SK-N-SH treated with all-trans-retinoic acid at 6 μM for 48 hours (cell line): ENCODE data around the gene KDM4B.

Experiments
- ATAC-seq: fragments of 200-7000 bp; cut with Tn5 transposase; 3 replicates; pipeline ENCODE4 v1.9.1; 2020; ENCODE audit warnings: mild to moderate bottlenecking, moderate library complexity
- ARNTL ChIP-seq: fragments of 450-650 bp; formaldehyde crosslinking; IDR thresholded peaks from 2 replicates; pipeline ENCODE4 v1.5.0; 2020; ENCODE audit warnings: low read depth, mild to moderate bottlenecking, moderate library complexity, borderline replicate concordance
- BACH2 ChIP-seq: fragments of 250-450 bp; sonication (Bioruptor Pico); IDR thresholded peaks from 2 replicates; pipeline ENCODE4 v1.9.0; 2021; ENCODE audit warnings: mild to moderate bottlenecking, borderline replicate concordance
- CREB5 ChIP-seq: fragments of 250-450 bp; sonication (Bioruptor Pico); IDR thresholded peaks from 2 replicates; pipeline ENCODE4 v1.5.1; 2020; ENCODE audit warnings: low read depth, mild to moderate bottlenecking, moderate library complexity
- CSDC2 ChIP-seq: fragments of 250-450 bp; sonication (Bioruptor Pico); IDR thresholded peaks from 2 replicates; pipeline ENCODE4 v1.5.0; 2020; ENCODE audit warnings: mild to moderate bottlenecking, moderate library complexity
- CSRNP3 ChIP-seq: fragments of 250-450 bp; sonication (Bioruptor Pico); IDR thresholded peaks from 2 replicates; pipeline ENCODE4 v1.5.1; 2021; ENCODE audit warnings: mild to moderate bottlenecking, moderate library complexity
- ESRRG ChIP-seq: fragments of 250-450 bp; sonication (Bioruptor Pico); IDR thresholded peaks from 2 replicates; pipeline ENCODE4 v1.6.1; 2021; ENCODE audit warnings: mild to moderate bottlenecking
- GLIS3 ChIP-seq: fragments of 250-450 bp; sonication (Bioruptor Pico); IDR thresholded peaks from 2 replicates; pipeline ENCODE4 v1.5.0; 2020; ENCODE audit warnings: mild to moderate bottlenecking, moderate library complexity
- ISL1 ChIP-seq: fragments of 250-450 bp; sonication (Bioruptor Pico); IDR thresholded peaks from 2 replicates; pipeline ENCODE4 v2.1.2; 2022; ENCODE audit warnings: mild to moderate bottlenecking, moderate library complexity
- OSR1 ChIP-seq: fragments of 250-450 bp; sonication (Bioruptor Pico); IDR thresholded peaks from 2 replicates; pipeline ENCODE4 v1.8.0; 2022; ENCODE audit warnings: moderate library complexity, mild to moderate bottlenecking, inconsistent platforms
- PATZ1 ChIP-seq: fragments of 250-450 bp; sonication (Bioruptor Pico); IDR thresholded peaks from 2 replicates; pipeline ENCODE4 v1.8.0; 2020; ENCODE audit warnings: mild to moderate bottlenecking, moderate library complexity, borderline replicate concordance
- POU6F1 ChIP-seq: fragments of 250-450 bp; sonication (Bioruptor Pico); IDR thresholded peaks from 2 replicates; pipeline ENCODE4 v1.8.0; 2021; ENCODE audit warnings: low read depth, mild to moderate bottlenecking, moderate library complexity, borderline replicate concordance
- SNAI2 ChIP-seq: fragments of 250-450 bp; sonication (Bioruptor Pico); IDR thresholded peaks from 2 replicates; pipeline ENCODE4 v1.5.0; 2020; ENCODE audit warnings: mild to moderate bottlenecking, moderate library complexity
- TCF4 ChIP-seq: fragments of 250-450 bp; sonication (Bioruptor Pico); IDR thresholded peaks from 2 replicates; pipeline ENCODE4 v1.8.0; 2021; ENCODE audit warnings: mild to moderate bottlenecking, moderate library complexity, borderline replicate concordance
- TSHZ2 ChIP-seq: fragments of 250-450 bp; sonication (Bioruptor Pico); IDR thresholded peaks from 2 replicates; pipeline ENCODE4 v1.5.0; 2020; ENCODE audit warnings: mild to moderate bottlenecking, moderate library complexity
- ZFP30 ChIP-seq: fragments of 450-650 bp; formaldehyde crosslinking; IDR thresholded peaks from 2 replicates; pipeline ENCODE4 v1.5.0; 2022; ENCODE audit warnings: mild to moderate bottlenecking, moderate library complexity
- ZNF565 ChIP-seq: fragments of 450-650 bp; formaldehyde crosslinking; conservative IDR thresholded peaks from 2 replicates; pipeline ENCODE4 v1.5.0; 2020; ENCODE audit warnings: low read depth, mild to moderate bottlenecking, moderate library complexity
- ZNF70 ChIP-seq: fragments of 450-650 bp; formaldehyde crosslinking; IDR thresholded peaks from 2 replicates; pipeline ENCODE4 v1.5.0; 2020; ENCODE audit warnings: mild to moderate bottlenecking, moderate library complexity
- ZNF8 ChIP-seq: fragments of 450-650 bp; formaldehyde crosslinking; IDR thresholded peaks from 2 replicates; pipeline ENCODE4 v1.5.0; 2020; ENCODE audit warnings: mild to moderate bottlenecking, moderate library complexity

KDM4B gene

GRCh38 chr19:5002143-5002542, 33.2 kb downstream of the KDM4B start (continued):
- TF ChIP-seq TSHZ2 = no peak
- no peak for TF ChIP-seq ZNF70 (CRISPR knock-in tag)
- TF ChIP-seq ZNF565 (CRISPR knock-in tag) = no peak
- no peak for TF ChIP-seq CREB5 (CRISPR knock-in tag)
- TF ChIP-seq GLIS3 (CRISPR knock-in tag) = no peak
- TF ChIP-seq ISL1 (CRISPR knock-in tag) = no peak
- no peak for TF ChIP-seq OSR1 (CRISPR knock-in tag)

- no peak for ATAC-seq
- TF ChIP-seq POU6F1 (CRISPR knock-in tag) (no peak), TSHZ2 (no peak), ARNTL (no peak), ZNF70 (CRISPR knock-in tag) (no peak), ZFP30 (CRISPR knock-in tag) (no peak), TCF4 (CRISPR knock-in tag) (no peak), ESRRG (no peak), SNAI2 (CRISPR knock-in tag) (no peak), CSDC2 (CRISPR knock-in tag) (no peak), PATZ1 (CRISPR knock-in tag) (no peak), ZNF8 (CRISPR knock-in tag) (no peak), CSRNP3 (CRISPR knock-in tag) (no peak), BACH2 (CRISPR knock-in tag) (no peak)
- TF ChIP-seq, all 23 proteins: peak for 0
Observed at GRCh38 chr19:5003781-5004180, 34.9 kb downstream of the KDM4B start.

GRCh38 chr19:5005096-5005495, 36.2 kb downstream of the KDM4B start:
- TF ChIP-seq TCF4 (CRISPR knock-in tag) (no peak), ESRRG (no peak)
- no peak for ATAC-seq
